ENCODE results near the gene FOXE1.

Gene FOXE1

DNA sequence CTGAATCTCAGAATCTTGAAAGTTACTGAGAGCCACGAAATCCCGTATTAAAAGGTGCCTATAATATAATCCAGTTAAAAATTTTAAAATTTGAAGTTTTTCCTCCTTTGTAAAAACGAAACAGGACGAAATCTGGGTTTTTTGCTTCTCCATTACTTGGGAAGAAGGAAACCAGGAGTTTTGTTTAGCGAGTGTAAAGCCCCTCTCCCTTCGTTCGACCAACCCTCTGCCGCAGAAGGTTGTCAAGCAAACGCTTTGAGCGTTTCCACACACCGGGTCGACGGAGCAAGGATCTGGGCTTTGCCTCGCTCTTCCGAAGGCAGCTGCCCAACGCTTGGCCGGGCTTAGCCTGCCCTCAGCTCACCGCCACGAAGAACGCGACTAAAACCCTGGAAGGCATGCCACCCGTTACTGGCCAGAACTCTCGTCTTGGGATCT lies 1.6 kb upstream of the FOXE1 start:
- H3K4me3 ChIP-seq (ENCODE audit: low read length): no peak overlapping the region
- DNase-seq (ENCODE audit: low read depth): no peak
- TF ChIP-seq, protein P1, sequence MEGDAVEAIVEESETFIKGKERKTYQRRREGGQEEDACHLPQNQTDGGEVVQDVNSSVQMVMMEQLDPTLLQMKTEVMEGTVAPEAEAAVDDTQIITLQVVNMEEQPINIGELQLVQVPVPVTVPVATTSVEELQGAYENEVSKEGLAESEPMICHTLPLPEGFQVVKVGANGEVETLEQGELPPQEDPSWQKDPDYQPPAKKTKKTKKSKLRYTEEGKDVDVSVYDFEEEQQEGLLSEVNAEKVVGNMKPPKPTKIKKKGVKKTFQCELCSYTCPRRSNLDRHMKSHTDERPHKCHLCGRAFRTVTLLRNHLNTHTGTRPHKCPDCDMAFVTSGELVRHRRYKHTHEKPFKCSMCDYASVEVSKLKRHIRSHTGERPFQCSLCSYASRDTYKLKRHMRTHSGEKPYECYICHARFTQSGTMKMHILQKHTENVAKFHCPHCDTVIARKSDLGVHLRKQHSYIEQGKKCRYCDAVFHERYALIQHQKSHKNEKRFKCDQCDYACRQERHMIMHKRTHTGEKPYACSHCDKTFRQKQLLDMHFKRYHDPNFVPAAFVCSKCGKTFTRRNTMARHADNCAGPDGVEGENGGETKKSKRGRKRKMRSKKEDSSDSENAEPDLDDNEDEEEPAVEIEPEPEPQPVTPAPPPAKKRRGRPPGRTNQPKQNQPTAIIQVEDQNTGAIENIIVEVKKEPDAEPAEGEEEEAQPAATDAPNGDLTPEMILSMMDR (conservative IDR thresholded peaks at IDR 0.05; ENCODE audit: low read depth, low read length): no peak

DNA sequence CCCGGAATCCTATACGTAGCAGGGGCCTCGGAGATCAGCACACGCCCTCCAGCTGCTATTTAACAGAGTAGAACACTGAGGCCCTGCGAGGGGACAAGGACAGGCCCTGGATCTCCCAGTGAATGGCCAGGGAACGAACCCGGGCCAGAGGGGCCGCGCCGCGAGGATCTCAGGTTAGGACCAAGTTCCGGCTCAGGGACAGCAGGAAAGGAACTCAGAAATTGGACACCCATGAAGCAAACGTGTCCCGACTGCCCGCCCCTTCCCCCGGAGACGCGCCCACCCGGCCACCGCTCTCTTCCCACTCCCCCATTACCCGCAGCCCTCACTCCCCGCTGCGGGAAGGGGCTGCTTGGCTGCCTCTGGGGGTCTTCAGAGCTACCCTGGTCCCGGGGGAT lies 1.0 kb upstream of the FOXE1 start:
- no peak overlapping the region for H3K4me3 ChIP-seq (ENCODE audit: low read length)
- no peak for DNase-seq (ENCODE audit: low read depth)
- TF ChIP-seq, protein P1 (conservative IDR thresholded peaks at IDR 0.05; ENCODE audit: low read depth, low read length): no peak

DNA sequence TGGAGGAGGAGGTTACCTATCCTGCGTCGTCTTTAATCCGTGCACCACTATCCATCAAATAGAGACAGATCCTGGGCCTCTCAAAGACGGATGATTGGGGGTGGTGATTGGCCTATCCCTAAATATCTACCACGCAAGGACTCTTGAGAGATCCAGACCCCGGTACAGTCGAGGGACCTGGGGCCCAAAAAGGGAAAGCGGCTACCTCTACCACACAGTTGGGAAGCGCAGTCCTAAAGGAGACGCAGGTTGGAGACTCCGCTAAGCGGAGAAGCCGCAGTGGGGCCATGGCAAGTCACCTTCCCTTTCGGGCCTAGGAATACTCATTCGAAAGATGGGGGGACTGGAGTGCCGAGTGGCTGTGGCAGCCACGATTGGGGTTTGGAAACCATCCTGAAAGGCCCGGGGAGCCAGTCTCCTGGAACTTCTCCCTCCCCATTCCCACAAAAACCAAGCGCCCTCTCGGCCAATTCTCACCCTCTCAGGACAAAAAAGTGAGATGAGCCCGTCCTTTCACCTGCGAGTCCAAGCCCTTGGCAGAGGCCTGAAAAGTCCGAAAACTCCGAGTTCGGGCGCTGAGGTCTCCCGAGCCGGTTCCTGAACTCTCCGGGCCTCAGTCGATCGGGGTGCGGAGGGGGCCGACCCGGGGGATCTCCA lies 499 bp upstream of the FOXE1 start:
- DNase-seq (ENCODE audit: low read depth): no peak
- TF ChIP-seq, protein P1 (conservative IDR thresholded peaks at IDR 0.05; ENCODE audit: low read depth, low read length): no peak
- H3K4me3 ChIP-seq (ENCODE audit: low read length): no peak overlapping the region

DNA sequence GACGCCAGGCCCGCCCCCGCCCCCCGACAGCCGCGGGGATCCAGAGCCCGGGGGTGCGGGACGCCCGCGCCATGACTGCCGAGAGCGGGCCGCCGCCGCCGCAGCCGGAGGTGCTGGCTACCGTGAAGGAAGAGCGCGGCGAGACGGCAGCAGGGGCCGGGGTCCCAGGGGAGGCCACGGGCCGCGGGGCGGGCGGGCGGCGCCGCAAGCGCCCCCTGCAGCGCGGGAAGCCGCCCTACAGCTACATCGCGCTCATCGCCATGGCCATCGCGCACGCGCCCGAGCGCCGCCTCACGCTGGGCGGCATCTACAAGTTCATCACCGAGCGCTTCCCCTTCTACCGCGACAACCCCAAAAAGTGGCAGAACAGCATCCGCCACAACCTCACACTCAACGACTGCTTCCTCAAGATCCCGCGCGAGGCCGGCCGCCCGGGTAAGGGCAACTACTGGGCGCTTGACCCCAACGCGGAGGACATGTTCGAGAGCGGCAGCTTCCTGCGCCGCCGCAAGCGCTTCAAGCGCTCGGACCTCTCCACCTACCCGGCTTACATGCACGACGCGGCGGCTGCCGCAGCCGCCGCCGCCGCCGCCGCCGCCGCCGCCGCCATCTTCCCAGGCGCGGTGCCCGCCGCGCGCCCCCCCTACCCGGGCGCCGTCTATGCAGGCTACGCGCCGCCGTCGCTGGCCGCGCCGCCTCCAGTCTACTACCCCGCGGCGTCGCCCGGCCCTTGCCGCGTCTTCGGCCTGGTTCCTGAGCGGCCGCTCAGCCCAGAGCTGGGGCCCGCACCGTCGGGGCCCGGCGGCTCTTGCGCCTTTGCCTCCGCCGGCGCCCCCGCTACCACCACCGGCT lies 1.0 kb downstream of the FOXE1 start:
- TF ChIP-seq, protein P1 (conservative IDR thresholded peaks at IDR 0.05; ENCODE audit: low read depth, low read length): peak; percentile 32
- no peak for DNase-seq (ENCODE audit: low read depth)
- H3K4me3 ChIP-seq (ENCODE audit: low read length): peak overlapping the region; percentile 33

DNA sequence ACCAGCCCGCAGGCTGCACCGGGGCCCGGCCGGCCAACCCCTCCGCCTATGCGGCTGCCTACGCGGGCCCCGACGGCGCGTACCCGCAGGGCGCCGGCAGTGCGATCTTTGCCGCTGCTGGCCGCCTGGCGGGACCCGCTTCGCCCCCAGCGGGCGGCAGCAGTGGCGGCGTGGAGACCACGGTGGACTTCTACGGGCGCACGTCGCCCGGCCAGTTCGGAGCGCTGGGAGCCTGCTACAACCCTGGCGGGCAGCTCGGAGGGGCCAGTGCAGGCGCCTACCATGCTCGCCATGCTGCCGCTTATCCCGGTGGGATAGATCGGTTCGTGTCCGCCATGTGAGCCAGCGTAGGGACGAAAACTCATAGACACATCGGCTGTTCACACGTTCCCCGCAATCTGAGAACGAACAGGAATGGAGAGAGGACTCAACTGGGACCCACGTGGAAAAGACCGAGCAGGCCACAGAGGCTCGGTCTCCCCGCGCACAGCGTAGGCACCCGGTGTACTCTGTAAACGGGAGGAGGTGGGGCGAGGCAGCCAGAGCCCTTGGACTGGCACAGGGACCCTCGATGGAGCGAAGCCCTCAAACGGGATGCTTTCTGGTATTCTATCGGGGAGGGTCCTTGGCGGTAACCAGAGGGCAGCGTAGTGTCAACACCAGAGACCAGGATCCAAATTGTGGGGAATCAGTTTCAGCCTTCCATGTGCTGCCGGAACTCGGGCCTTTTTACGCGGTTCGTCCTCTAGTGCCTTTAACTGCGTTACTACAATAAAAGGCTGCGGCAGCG lies 1.9 kb downstream of the FOXE1 start:
- TF ChIP-seq, protein P1 (conservative IDR thresholded peaks at IDR 0.05; ENCODE audit: low read depth, low read length): no peak
- DNase-seq (ENCODE audit: low read depth): no peak
- no peak overlapping the region for H3K4me3 ChIP-seq (ENCODE audit: low read length)

DNA sequence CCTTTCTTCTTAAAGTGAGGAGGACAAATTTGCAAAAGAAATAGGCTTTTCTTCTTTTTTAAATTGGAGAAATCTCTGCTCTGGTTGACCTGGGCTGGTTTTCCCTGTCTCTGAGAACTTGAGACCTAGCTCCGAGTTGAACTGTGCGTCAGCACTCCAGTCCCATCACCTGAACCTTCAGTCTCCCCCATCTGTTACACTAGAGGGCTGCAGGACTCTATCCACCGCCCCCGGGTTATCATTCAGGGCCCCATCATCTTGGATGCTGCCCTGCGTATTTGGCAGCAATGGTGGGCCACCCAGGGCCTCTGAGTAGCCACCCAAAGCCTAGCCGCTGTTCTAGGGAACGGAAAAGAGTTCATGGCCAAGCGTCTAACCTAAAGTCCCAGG lies 2.5 kb downstream of the FOXE1 start:
- TF ChIP-seq, protein P1 (conservative IDR thresholded peaks at IDR 0.05; ENCODE audit: low read depth, low read length): no peak
- no peak for DNase-seq (ENCODE audit: low read depth)
- no peak overlapping the region for H3K4me3 ChIP-seq (ENCODE audit: low read length)
